GM12864 (cell line): ENCODE data around the gene PLEKHM2.

ENCODE experiments used
- DNase-seq: peaks from one replicate; pipeline ENCODE4 v3.0.0-alpha.2; 2011; ENCODE audit warnings: low read depth
- H3K4me3 ChIP-seq: 2 replicates; pipeline ENCODE4 v1.5.1; 2011; ENCODE audit warnings: mild to moderate bottlenecking, low read depth, low read length, control low read depth
- CTCF ChIP-seq: IDR thresholded peaks from 2 replicates; pipeline ENCODE4 v1.5.1; 2011; ENCODE audit warnings: low read depth, mild to moderate bottlenecking, moderate library complexity, low read length, control low read depth, inconsistent platforms; ENCODE audit errors: missing control alignments

PLEKHM2 gene

GRCh38 chr1:15706751-15707150, 22.6 kb downstream of the PLEKHM2 start:
- TF ChIP-seq CTCF: no peak
- DNase-seq: no peak
- H3K4me3 ChIP-seq: no peak overlapping the region

GRCh38 chr1:15707239-15707925, 23.3 kb downstream of the PLEKHM2 start:
- TF ChIP-seq CTCF: no peak
- DNase-seq: no peak

GRCh38 chr1:15708486-15709137, 24.5 kb downstream of the PLEKHM2 start:
- no peak overlapping the region for H3K4me3 ChIP-seq
- no peak for TF ChIP-seq CTCF
- no peak for DNase-seq

More at GRCh38 chr1:15707239-15707925, 23.3 kb downstream of the PLEKHM2 start:
- no peak overlapping the region for H3K4me3 ChIP-seq

- no peak for TF ChIP-seq CTCF
- no peak overlapping the region for H3K4me3 ChIP-seq
- no peak for DNase-seq
Measured at GRCh38 chr1:15709226-15709625, 25.1 kb downstream of the PLEKHM2 start.

GRCh38 chr1:15712168-15712567, 28.0 kb downstream of the PLEKHM2 start:
- H3K4me3 ChIP-seq: no peak overlapping the region
- TF ChIP-seq CTCF: no peak
- DNase-seq: no peak

- H3K4me3 ChIP-seq: no peak overlapping the region
- DNase-seq: no peak
- TF ChIP-seq CTCF: no peak
Measured at GRCh38 chr1:15714406-15715136, 30.5 kb downstream of the PLEKHM2 start.
